ENCODE measurements around the gene IRX6. TPM values are rescaled to one million over a fixed set of nuclear protein-coding genes. Genes with fewer than 3 reads are reported as not detected.

Gene IRX6
- total RNA-seq, 4 donors from 2014 or later, result 6.1 to 11.6 (median 9.1) TPM

- 39% methylated on average over 4 of the region's 4 CpGs for whole genome bisulfite sequencing
- DNase-seq (ENCODE audit: low spot score in 2 of 2), result no peak
- TF ChIP-seq POLR2A (IDR thresholded peaks at IDR 0.05) (no peak), POLR2AphosphoS5 (IDR thresholded peaks at IDR 0.05) (no peak), EP300 (IDR thresholded peaks at IDR 0.05) (no peak), CTCF (IDR thresholded peaks at IDR 0.05) (no peak)
- H3K27me3 ChIP-seq, result no peaks in the 10 kb centered on the region
- no peaks in the 10 kb centered on the region for H3K4me1 ChIP-seq
- no peaks in the 10 kb centered on the region for H3K36me3 ChIP-seq
- H3K4me3 ChIP-seq, result no peak overlapping the region
- H3K27ac ChIP-seq, result no peak overlapping the region
- H3K9me3 ChIP-seq, result no peaks in the 10 kb centered on the region
These were observed 29.1 kb upstream of the IRX6 start for GRCh38 chr16:55294931-55295342.

GRCh38 chr16:55297062-55297909 is 26.7 kb upstream of the IRX6 start:
- Histone ChIP-seq H3K36me3 (no peaks in the 10 kb centered on the region), H3K9me3 (no peaks in the 10 kb centered on the region), H3K4me3 (no peak overlapping the region), H3K27me3 (peaks cover 8% of the 10 kb centered on the region), H3K4me1 (no peaks in the 10 kb centered on the region), H3K27ac (no peak overlapping the region)
- WGBS, result 89% methylated on average over 10 of the region's 10 CpGs
- DNase-seq (ENCODE audit: low spot score in 2 of 2), result no peak
- TF ChIP-seq CTCF (IDR thresholded peaks at IDR 0.05) (no peak), EP300 (IDR thresholded peaks at IDR 0.05) (no peak), POLR2A (IDR thresholded peaks at IDR 0.05) (no peak), POLR2AphosphoS5 (IDR thresholded peaks at IDR 0.05) (no peak)

DNA sequence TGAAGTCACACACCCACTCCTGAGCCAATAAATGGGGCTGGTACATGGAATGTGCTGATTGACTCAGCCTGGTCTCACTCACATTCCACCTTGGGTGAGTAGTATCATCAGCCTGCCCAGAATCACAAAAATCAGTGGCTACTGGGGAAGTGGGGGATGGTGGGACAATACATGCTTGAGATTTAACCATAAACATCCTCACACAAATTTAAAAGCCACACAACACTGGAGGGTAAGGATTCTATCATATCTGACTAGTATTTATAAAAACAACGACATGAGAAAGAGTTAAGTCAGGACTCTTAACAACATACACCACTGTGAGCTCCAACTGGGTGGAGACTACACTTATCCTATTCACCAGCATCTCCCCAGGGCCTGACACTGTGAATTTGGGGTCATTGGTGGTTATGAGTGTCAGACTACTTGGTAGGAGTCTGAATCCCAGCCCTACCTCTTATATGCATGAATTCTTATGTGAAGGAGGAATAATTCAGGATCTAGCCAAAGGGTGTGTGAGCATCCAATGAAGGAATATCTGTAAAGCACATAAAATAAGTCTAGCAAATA is 26.0 kb upstream of the IRX6 start:
- WGBS, result 0% methylated on average over 1 of the region's 1 CpG
- Histone ChIP-seq H3K4me3 (no peak overlapping the region), H3K9me3 (no peaks in the 10 kb centered on the region)

GRCh38 chr16:55301385-55302008 is 22.5 kb upstream of the IRX6 start:
- Histone ChIP-seq H3K27ac (no peak overlapping the region), H3K27me3 (peaks cover 19% of the 10 kb centered on the region), H3K9me3 (no peaks in the 10 kb centered on the region), H3K4me1 (no peaks in the 10 kb centered on the region), H3K4me3 (no peak overlapping the region), H3K36me3 (no peaks in the 10 kb centered on the region)
- DNase-seq (ENCODE audit: low spot score in 2 of 2), result no peak
- WGBS, result 41% methylated on average over 11 of the region's 11 CpGs
- TF ChIP-seq POLR2A (IDR thresholded peaks at IDR 0.05) (no peak), CTCF (IDR thresholded peaks at IDR 0.05) (no peak)

More for the DNA sequence above, 26.0 kb upstream of the IRX6 start:
- Histone ChIP-seq H3K36me3 (no peaks in the 10 kb centered on the region), H3K27ac (no peak overlapping the region), H3K27me3 (peaks cover 8% of the 10 kb centered on the region), H3K4me1 (no peaks in the 10 kb centered on the region)
- no peak for TF ChIP-seq CTCF (IDR thresholded peaks at IDR 0.05)
- TF ChIP-seq POLR2A (IDR thresholded peaks at IDR 0.05), result no peak
- no peak for TF ChIP-seq POLR2AphosphoS5 (IDR thresholded peaks at IDR 0.05)
- no peak for TF ChIP-seq EP300 (IDR thresholded peaks at IDR 0.05)
- DNase-seq (ENCODE audit: low spot score in 2 of 2), result no peak

- WGBS, result 64% methylated on average over 3 of the region's 6 CpGs
- Histone ChIP-seq H3K27ac (no peak overlapping the region), H3K4me3 (no peak overlapping the region), H3K4me1 (no peaks in the 10 kb centered on the region), H3K36me3 (no peaks in the 10 kb centered on the region), H3K9me3 (no peaks in the 10 kb centered on the region), H3K27me3 (peaks cover 19% of the 10 kb centered on the region)
- TF ChIP-seq CTCF (IDR thresholded peaks at IDR 0.05) (no peak), EP300 (IDR thresholded peaks at IDR 0.05) (no peak), POLR2A (IDR thresholded peaks at IDR 0.05) (no peak), POLR2AphosphoS5 (IDR thresholded peaks at IDR 0.05) (no peak)
- DNase-seq (ENCODE audit: low spot score in 2 of 2), result no peak
These were observed 21.4 kb upstream of the IRX6 start for GRCh38 chr16:55302635-55303034.
